NCI-H345 treated with DMSO at 0.1 percent for 48 hours (cell line): Measurements from ENCODE around the gene SEMA4G.
"Not testable (repeated sequence)": the region's sequence is repeated elsewhere in the genome, so short reads cannot be mapped to it uniquely, and the experiment has no call there.

Experiments
- DNase-seq: peaks from one replicate; lab custom pipeline; 2025; ENCODE audit not compliant: unreplicated experiment; lab: John Stamatoyannopoulos, UW

The SEMA4G gene

GRCh38 chr10:100970076-100970913 is 991 bp downstream of the SEMA4G start:
- no peak for DNase-seq

- DNase-seq = no peak
Measured at GRCh38 chr10:100970914-100971811, 1.9 kb downstream of the SEMA4G start.

- DNase-seq = no peak
Measured at GRCh38 chr10:100972115-100972903, 3.0 kb downstream of the SEMA4G start.

- no peak for DNase-seq
Measured at GRCh38 chr10:100972904-100973535, 3.7 kb downstream of the SEMA4G start.

- not testable (repeated sequence) for DNase-seq
Measured at GRCh38 chr10:100975397-100975796, 6.1 kb downstream of the SEMA4G start.

- DNase-seq = no peak
Measured at GRCh38 chr10:100976906-100977305, 7.6 kb downstream of the SEMA4G start.

GRCh38 chr10:100977436-100977835 is 8.1 kb downstream of the SEMA4G start:
- DNase-seq = no peak

GRCh38 chr10:100978121-100978900 is 9.0 kb downstream of the SEMA4G start:
- no peak for DNase-seq

GRCh38 chr10:100978901-100979195 is 9.5 kb downstream of the SEMA4G start:
- DNase-seq = no peak

- DNase-seq = no peak
Measured at GRCh38 chr10:100979791-100980272, 10.5 kb downstream of the SEMA4G start.

- DNase-seq = no peak
Measured at GRCh38 chr10:100980311-100980710, 11.0 kb downstream of the SEMA4G start.

- DNase-seq = no peak
Measured at GRCh38 chr10:100980711-100981110, 11.4 kb downstream of the SEMA4G start.

- DNase-seq = no peak
Measured at GRCh38 chr10:100981178-100981772, 12.0 kb downstream of the SEMA4G start.

GRCh38 chr10:100982916-100983830 is 13.9 kb downstream of the SEMA4G start:
- no peak for DNase-seq

GRCh38 chr10:100983868-100984671 is 14.8 kb downstream of the SEMA4G start:
- DNase-seq = no peak

GRCh38 chr10:100984672-100985177 is 15.4 kb downstream of the SEMA4G start:
- DNase-seq = no peak

GRCh38 chr10:100985336-100985735 is 16.0 kb downstream of the SEMA4G start:
- DNase-seq = no peak

GRCh38 chr10:100986623-100986951 is 17.3 kb downstream of the SEMA4G start:
- DNase-seq = no peak
